Measurements from ENCODE around the gene IL21R.
"Not testable (repeated sequence)": the region's sequence is repeated elsewhere in the genome, so short reads cannot be mapped to it uniquely, and the experiment has no call there.

IL21R gene

GRCh38 chr16:27433636-27434035 lies 31.7 kb downstream of the IL21R start:
- no peak overlapping the region for H3K27ac ChIP-seq (ENCODE audit: low read length)
- no peaks in the 10 kb centered on the region for H3K9me3 ChIP-seq (replicated peaks; ENCODE audit: insufficient read depth, low read length)
- H3K79me2 ChIP-seq (ENCODE audit: low read length): no peaks in the 10 kb centered on the region
- no peak overlapping the region for H3K9ac ChIP-seq (ENCODE audit: low read length)
- DNase-seq: no peak
- H2AFZ ChIP-seq (ENCODE audit: low read length): no peak overlapping the region
- peaks cover 11% of the 10 kb centered on the region; the same call in 1 of the 2 replicates for H3K4me1 ChIP-seq (ENCODE audit: low read length)
- H3K4me2 ChIP-seq (ENCODE audit: low read depth, low read length): no peak overlapping the region
- no peak overlapping the region for H3K4me3 ChIP-seq (ENCODE audit: low read length)
- H3K36me3 ChIP-seq (replicated peaks; ENCODE audit: insufficient read depth, low read length): no peaks in the 10 kb centered on the region
- no peaks in the 10 kb centered on the region for H3F3A ChIP-seq (ENCODE audit: insufficient read depth, low read length)
- TF ChIP-seq CTCF (IDR thresholded peaks at IDR 0.05; ENCODE audit: low read length) (no peak), EZH2phosphoT487 (IDR thresholded peaks at IDR 0.05; ENCODE audit: low read length) (no peak), EZH2 (optimal IDR thresholded peaks at IDR 0.05; ENCODE audit: low read depth, low read length) (no peak)
- no peaks in the 10 kb centered on the region for H4K20me1 ChIP-seq (ENCODE audit: insufficient read depth, low read length)
- no peaks in the 10 kb centered on the region for H3K9me2 ChIP-seq (replicated peaks; ENCODE audit: insufficient read depth, low read length)
- no peaks in the 10 kb centered on the region for H3K27me3 ChIP-seq (replicated peaks; ENCODE audit: insufficient read depth, low read length)

- TF ChIP-seq EZH2 (optimal IDR thresholded peaks at IDR 0.05; ENCODE audit: low read depth, low read length): no peak
- TF ChIP-seq CTCF (IDR thresholded peaks at IDR 0.05; ENCODE audit: low read length): no peak
- TF ChIP-seq EZH2phosphoT487 (IDR thresholded peaks at IDR 0.05; ENCODE audit: low read length): no peak
- no peak overlapping the region for H2AFZ ChIP-seq (ENCODE audit: low read length)
- no peaks in the 10 kb centered on the region for H3K36me3 ChIP-seq (replicated peaks; ENCODE audit: insufficient read depth, low read length)
- no peak overlapping the region for H3K4me3 ChIP-seq (ENCODE audit: low read length)
- H3K9ac ChIP-seq (ENCODE audit: low read length): no peak overlapping the region
- H4K20me1 ChIP-seq (ENCODE audit: insufficient read depth, low read length): no peaks in the 10 kb centered on the region
- no peaks in the 10 kb centered on the region for H3F3A ChIP-seq (ENCODE audit: insufficient read depth, low read length)
- no peak overlapping the region for H3K4me2 ChIP-seq (ENCODE audit: low read depth, low read length)
- H3K9me3 ChIP-seq (replicated peaks; ENCODE audit: insufficient read depth, low read length): no peaks in the 10 kb centered on the region
- no peaks in the 10 kb centered on the region for H3K9me2 ChIP-seq (replicated peaks; ENCODE audit: insufficient read depth, low read length)
- no peak for DNase-seq
- no peaks in the 10 kb centered on the region for H3K27me3 ChIP-seq (replicated peaks; ENCODE audit: insufficient read depth, low read length)
- H3K27ac ChIP-seq (ENCODE audit: low read length): no peak overlapping the region
- H3K79me2 ChIP-seq (ENCODE audit: low read length): no peaks in the 10 kb centered on the region
- peaks cover 11% of the 10 kb centered on the region; the same call in 1 of the 2 replicates for H3K4me1 ChIP-seq (ENCODE audit: low read length)
These were observed 32.4 kb downstream of the IL21R start for GRCh38 chr16:27434141-27435051.

GRCh38 chr16:27435146-27435545 lies 33.2 kb downstream of the IL21R start:
- H3K79me2 ChIP-seq (ENCODE audit: low read length): not testable (repeated sequence)

GRCh38 chr16:27436065-27436464 lies 34.1 kb downstream of the IL21R start:
- H3K4me1 ChIP-seq (ENCODE audit: low read length): 0 out of 2 replicates have a peak, but pooled peaks cover 4% of the 10 kb centered on the region
- no peak for TF ChIP-seq EZH2 (optimal IDR thresholded peaks at IDR 0.05; ENCODE audit: low read depth, low read length)
- no peak for TF ChIP-seq EZH2phosphoT487 (IDR thresholded peaks at IDR 0.05; ENCODE audit: low read length)
- no peak for TF ChIP-seq CTCF (IDR thresholded peaks at IDR 0.05; ENCODE audit: low read length)
- no peaks in the 10 kb centered on the region for H3K36me3 ChIP-seq (replicated peaks; ENCODE audit: insufficient read depth, low read length)
- H3K4me3 ChIP-seq (ENCODE audit: low read length): no peak overlapping the region
- no peak for DNase-seq
- no peak overlapping the region for H2AFZ ChIP-seq (ENCODE audit: low read length)
- no peaks in the 10 kb centered on the region for H3K9me2 ChIP-seq (replicated peaks; ENCODE audit: insufficient read depth, low read length)
- H3K9me3 ChIP-seq (replicated peaks; ENCODE audit: insufficient read depth, low read length): no peaks in the 10 kb centered on the region
- H3K4me2 ChIP-seq (ENCODE audit: low read depth, low read length): no peak overlapping the region
- H3F3A ChIP-seq (ENCODE audit: insufficient read depth, low read length): no peaks in the 10 kb centered on the region
- H3K27me3 ChIP-seq (replicated peaks; ENCODE audit: insufficient read depth, low read length): no peaks in the 10 kb centered on the region
- H3K79me2 ChIP-seq (ENCODE audit: low read length): no peaks in the 10 kb centered on the region
- H3K9ac ChIP-seq (ENCODE audit: low read length): no peak overlapping the region
- no peaks in the 10 kb centered on the region for H4K20me1 ChIP-seq (ENCODE audit: insufficient read depth, low read length)
- no peak overlapping the region for H3K27ac ChIP-seq (ENCODE audit: low read length)

More at GRCh38 chr16:27435146-27435545, 33.2 kb downstream of the IL21R start:
- not testable (repeated sequence) for H3F3A ChIP-seq (ENCODE audit: insufficient read depth, low read length); H3K9ac ChIP-seq (ENCODE audit: low read length); H3K9me3 ChIP-seq (replicated peaks; ENCODE audit: insufficient read depth, low read length); H3K4me2 ChIP-seq (ENCODE audit: low read depth, low read length); H3K36me3 ChIP-seq (replicated peaks; ENCODE audit: insufficient read depth, low read length); DNase-seq; H4K20me1 ChIP-seq (ENCODE audit: insufficient read depth, low read length); H3K27ac ChIP-seq (ENCODE audit: low read length); H2AFZ ChIP-seq (ENCODE audit: low read length); H3K4me3 ChIP-seq (ENCODE audit: low read length); H3K27me3 ChIP-seq (replicated peaks; ENCODE audit: insufficient read depth, low read length); H3K9me2 ChIP-seq (replicated peaks; ENCODE audit: insufficient read depth, low read length)
- peaks cover 11% of the 10 kb centered on the region; the same call in 1 of the 2 replicates for H3K4me1 ChIP-seq (ENCODE audit: low read length)

All from MM.1S (cell line).